Activated CD8-positive, alpha-beta memory T cell treated with anti-CD3 and anti-CD28 coated beads for 48 hours (primary cell): ENCODE results near the gene TXNL1.

Experiments used
- DNase-seq, 3 experiments: peaks; one replicate each; pipeline ENCODE4 v3.0.0-alpha.2; 2020; ENCODE audit warnings: low read depth in 2 of 3, low spot score in 2 of 3

TXNL1 gene

GRCh38 chr18:56570978-56571377 is 67.4 kb downstream of the TXNL1 start:
- DNase-seq = no peak

- no peak for DNase-seq
Measured at GRCh38 chr18:56569416-56569815, 69.0 kb downstream of the TXNL1 start.

GRCh38 chr18:56568986-56569385 is 69.4 kb downstream of the TXNL1 start:
- DNase-seq = no peak

GRCh38 chr18:56565551-56566345 is 72.6 kb downstream of the TXNL1 start:
- no peak for DNase-seq

- no peak for DNase-seq
Measured at GRCh38 chr18:56565046-56565445, 73.3 kb downstream of the TXNL1 start.

DNA sequence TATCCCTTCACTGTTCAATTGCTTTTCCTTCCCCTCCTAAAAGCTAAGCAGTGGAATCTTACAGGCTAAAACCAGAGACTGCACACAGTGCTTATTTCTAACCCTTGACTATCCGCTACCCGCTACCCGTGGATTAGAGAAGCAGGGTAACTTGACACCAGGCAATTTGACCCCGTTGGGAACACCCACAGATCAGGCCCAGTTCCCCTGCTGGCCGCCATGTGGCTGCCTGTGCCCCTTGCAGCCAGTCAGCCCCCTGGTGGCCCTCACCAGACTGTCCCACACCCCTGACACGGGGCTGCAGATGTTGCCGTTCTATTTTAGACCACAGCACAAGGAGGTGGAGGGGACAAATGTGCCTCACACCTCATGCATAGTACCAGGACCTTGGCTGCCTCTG is 74.8 kb downstream of the TXNL1 start:
- no peak for DNase-seq

- DNase-seq = no peak
Measured at GRCh38 chr18:56562479-56562878, 75.9 kb downstream of the TXNL1 start.

- no peak for DNase-seq
Measured at GRCh38 chr18:56560992-56561391, 77.4 kb downstream of the TXNL1 start.

DNA sequence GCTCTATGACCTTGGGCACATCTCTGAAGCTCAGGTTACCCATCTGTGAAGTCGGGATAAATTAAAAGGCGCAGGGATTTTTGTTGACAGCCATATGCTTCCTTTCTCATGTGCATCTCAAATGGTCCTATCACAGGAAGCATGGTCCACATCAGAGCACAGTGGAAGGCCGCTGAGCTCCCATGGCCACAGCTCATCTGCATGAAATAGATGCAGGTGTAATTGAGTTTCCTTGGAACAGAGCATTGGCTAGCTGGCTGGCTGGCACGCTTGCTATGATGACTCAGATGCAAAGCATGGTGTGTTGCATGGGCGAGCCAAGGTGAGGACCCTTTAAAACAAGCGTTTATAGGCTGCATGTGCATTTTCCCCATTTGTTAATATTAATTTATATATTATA is 79.3 kb downstream of the TXNL1 start:
- DNase-seq = no peak

GRCh38 chr18:56556907-56557306 is 81.5 kb downstream of the TXNL1 start:
- no peak for DNase-seq

DNA sequence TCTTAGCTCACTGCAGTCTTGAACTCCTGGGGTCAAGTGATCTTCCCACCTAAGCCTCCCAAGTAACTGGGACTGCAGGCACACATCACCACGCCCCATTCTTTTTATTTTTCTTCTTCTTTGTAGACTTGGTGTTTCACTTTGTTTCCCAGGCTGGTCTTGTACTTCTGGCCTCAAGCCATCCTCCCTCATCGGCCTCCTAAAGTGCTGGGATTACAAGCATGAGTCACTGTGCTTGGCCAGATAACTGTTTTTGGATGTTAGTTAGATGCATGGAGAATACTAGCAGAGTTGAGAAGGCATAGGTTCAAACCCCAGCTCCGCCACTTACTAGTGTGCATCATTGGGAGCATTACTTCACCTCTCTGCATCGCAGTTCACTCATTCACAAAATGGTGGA is 88.3 kb downstream of the TXNL1 start:
- no peak for DNase-seq
